HS-5 (cell line): Measurements from ENCODE around the gene STAC.
"Not testable (repeated sequence)": the region's sequence is repeated elsewhere in the genome, so short reads cannot be mapped to it uniquely, and the experiment has no call there.

ENCODE experiments used
- DNase-seq: peaks from one replicate; pipeline ENCODE4 v3.0.0-alpha.2; 2012; ENCODE audit warnings: low read depth

STAC gene

DNA sequence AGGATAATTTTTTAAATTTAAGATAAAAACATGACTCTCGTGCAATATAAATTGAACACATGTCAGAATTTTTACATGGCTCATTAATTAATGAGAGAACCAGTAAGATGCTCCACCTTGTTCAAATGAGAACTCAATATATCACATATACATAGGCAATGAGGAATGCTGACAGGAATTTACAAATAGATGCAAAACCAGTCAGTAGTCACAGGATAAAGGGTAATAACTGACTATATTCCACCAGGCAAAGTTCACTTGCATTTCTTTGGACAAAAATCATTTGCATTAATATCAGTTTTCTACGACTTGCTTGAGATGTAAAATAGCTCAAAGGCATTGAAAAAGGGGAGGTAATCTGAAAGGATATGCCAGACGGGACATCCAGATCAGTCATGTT lies 139.4 kb downstream of the STAC start:
- DNase-seq = no peak

DNA sequence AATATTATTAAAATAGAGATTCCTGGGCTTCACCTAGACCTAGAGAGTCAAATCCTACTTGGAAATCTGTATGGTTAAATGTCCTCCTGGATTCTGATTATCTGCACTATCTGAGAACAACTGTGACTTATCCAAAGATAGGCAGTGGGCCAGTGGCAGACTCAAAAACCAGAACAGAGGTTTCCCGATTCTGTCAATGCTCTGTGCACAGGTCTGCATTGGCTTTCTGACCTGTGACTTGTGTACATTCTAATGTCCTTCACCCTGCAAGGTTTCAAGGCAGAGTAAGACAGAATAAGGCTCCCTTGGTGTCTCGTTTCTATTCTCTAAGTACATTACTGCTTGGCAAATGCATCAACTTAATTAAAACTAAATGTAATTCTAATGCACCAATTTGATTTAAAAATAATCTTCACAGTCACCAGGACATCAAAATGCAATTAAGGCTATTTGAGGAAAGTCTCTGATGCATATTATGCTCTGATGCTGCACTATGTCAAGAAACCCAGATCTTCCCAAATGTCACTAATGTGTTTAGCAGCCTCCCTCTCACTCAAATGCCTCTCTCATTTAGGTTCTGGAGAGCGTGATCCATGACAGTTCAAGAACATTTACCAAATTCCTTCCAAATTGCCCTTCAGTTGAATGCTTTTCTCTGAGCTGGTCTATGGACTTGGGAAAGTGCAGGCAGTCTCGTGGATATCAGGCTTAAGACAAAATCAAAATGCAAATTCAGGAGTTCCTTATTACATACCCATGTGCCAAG lies 140.1 kb downstream of the STAC start:
- no peak for DNase-seq

DNA sequence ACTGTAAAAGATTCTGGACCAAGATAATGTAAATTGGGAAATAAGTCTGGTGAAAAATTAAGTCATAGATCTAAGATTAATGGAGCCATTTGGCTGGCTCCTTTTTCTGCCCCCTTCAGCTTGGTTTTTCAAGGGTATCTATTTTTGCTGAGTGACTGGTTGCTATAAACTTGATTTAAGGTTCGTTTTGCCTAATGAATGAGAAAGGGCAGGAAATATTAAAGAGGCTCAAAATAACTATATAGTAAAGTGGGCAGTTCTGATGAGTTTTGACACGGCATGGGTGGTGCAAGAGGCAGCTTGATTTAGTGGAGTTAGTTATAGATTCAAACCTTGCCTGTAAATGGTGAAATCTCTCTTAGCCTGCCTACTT lies 140.7 kb downstream of the STAC start:
- no peak for DNase-seq

DNA sequence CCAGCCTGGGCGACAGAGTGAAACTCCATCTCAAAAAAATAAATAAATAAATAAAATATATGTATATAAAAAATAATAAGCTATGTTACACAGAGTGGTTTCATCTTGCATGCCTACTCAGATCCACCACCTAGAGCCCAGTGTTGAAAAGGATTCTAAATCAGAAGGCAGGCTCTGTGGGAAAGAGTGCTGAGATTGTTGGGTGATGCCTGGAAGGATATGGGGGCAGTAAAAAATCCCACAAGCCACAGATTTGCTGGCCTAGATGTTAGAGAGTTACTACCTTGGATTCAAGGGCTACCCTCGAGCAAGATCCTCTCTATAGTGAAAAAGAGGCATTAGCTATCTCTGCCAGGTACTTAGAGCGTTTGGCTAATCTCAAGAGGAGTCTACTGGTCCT lies 144.3 kb downstream of the STAC start:
- no peak for DNase-seq

DNA sequence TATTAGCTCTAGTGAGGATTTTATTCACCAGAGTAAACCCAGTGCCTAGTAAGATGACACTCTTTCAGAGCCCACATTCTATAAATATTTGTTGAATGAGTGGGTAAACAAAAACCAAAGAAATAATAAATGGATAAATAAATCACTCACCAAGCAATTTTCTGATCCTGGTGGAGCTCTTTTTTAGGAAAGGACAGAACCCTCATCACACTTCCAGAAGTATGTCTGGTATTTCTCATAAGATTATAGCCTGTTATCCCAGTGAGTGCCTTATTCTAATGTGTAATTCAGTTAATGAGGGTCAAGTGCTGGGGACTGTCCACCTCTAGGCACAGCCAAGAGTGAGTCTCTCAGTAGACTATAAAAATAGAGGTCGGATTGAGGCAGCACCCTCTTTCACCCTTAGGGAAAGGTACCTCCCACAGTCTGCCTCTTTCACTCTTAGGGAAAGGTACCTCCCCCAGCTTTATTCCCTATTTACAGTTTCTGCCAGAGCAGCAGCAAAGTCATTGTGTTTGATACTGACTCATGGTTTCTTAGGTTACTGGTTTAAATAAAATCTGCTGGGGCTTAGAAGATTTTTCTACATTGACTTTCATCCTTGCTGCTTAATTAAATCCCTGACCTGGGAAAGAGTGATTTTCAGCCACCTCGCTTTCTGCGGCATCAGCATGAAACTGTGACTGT lies 145.0 kb downstream of the STAC start:
- peak; percentile 19 for DNase-seq

DNA sequence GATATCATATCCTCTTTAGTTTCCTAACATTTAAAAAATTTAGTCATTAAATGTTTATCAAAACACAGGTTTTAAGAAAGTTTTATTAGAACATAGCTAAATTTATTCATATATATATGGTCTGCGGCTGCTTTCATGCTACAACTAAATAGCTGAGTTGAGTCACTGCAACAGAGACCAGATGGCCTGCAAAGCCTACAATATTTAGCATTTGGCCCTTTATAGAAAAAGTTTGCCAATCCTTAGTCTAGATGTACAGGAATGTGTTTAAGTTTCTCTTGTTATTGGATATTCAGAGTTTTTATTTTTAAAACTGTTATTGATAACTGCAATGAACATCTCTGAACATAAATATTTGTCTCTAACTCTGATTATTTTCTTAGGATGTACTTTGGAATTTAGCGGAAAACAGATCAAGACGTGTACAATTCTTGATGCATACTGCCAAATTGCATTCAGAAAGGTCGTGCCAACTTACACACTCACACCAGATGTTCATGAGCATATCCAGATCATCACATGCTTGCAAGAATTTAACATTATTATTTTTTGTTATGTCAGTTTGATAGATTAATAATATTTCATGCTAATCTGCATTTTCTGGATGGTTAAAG lies 157.9 kb downstream of the STAC start:
- no peak for DNase-seq

DNA sequence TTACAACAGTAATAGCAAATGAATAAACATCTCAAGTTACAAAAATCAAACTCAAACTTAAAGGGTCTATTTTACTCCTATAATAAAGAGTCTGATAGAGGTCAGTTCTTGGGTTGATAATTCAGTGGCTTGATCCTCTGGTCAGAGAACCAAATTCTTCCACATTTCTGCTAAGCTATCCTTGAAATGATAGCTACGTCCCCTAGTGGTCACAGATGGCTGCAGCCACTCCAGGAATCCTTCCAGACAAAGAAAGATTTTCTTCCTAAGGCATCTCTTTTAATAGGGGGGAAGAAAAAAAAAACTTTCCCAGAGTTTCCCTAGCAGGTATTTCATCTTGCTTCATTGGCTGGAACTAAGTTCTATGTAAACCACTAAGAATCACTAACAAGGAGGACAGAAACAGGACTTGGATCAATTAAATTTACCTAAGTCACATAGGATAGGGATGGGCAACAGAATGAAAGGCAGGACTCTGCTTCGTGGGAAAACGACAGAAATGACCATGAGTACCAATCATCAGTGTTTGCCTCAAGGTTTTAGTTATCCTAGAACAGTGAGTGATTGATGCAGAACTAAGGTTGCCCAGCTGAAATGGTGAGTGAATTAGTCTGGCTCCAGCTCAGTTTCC lies 160.7 kb downstream of the STAC start:
- no peak for DNase-seq

DNA sequence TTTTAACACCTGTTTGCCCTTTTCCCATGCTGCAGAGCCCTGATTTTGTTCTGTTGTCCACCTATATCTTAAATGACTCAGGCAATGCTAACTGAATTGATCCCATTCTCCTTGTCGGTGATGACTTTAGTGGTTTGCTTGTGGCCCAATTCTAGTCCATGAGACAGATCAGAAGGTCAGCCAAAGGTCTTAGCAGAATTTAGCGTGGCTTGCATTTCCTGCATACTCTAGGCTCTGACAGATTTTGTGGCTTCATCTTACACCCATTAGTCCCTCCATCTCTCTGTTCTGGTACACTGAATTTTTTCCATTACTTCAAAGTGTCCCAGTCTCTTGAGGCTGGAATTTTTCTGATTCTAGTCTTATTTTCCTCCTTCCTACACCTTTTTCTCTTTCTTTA lies 161.9 kb downstream of the STAC start:
- no peak for DNase-seq

DNA sequence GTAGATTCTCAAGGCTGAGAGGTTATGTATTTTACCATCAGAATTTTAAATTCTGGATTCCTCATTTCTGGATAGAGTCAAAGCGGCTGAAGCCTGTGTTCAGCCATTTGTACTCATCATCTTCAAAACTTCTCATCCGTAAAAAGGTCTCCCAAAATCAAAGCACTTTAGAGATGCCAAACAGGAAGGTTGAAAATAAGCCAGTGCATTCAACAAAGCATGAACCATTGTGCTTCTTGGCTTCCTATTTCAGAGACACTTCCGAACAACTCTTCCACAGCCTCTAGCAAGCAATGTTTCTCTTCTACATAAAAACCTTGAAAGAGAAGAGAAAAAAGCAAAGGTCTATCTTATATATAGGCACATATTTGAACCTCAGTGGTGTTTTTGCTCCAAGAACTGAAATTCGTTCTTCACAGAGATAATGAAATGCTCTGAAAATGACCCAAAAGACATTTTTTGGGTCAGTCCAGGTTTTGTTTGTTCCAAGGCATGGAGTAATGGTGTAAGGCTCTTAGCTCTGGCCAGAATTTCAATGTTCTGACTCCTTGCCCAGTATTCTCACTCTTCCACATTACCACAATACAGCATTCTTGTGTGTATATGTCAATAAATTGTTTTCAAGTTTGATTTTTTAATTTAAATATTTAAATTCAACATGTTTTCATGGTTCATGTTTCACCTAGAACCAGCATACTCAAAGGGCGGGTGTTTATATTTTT lies 163.1 kb downstream of the STAC start:
- no peak for DNase-seq

DNA sequence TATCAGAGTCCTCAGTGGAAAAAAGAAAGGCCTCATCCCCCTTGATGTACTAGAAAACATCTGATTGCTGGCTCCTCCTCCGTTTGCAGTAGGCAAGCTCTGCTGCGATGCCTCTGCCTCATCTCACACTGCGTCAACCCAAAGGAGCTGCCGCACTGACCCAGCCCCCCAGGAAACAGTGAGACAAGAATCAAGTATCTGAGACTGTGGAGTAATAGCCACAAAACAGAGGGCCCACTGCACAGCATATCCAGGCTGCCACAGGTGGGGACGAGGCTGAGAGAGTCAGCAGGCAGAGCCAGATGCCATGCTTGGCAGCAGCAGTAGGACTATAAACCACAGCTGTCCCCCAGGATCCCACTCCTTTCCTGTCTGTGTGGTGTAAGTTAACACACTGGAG lies 165.9 kb downstream of the STAC start:
- DNase-seq = no peak

DNA sequence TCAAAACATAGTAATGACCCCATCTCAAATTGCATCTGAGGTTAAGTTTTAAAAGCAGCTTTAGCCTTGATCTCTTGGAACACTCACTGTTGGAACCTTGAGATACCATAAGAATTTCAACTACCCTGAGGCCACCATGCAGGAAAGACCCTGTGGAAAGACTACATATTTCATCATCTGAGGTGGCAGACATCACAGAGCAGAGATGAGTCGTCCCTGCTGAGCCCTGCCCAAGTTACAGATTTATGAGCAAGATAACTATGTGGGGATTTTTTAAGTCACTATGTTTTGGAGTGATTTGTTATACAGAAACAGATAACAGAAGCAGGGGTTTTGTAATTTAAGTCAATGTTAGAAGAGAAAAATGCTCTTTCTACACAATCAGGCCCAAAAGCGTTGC lies 168.4 kb downstream of the STAC start:
- no peak for DNase-seq

DNA sequence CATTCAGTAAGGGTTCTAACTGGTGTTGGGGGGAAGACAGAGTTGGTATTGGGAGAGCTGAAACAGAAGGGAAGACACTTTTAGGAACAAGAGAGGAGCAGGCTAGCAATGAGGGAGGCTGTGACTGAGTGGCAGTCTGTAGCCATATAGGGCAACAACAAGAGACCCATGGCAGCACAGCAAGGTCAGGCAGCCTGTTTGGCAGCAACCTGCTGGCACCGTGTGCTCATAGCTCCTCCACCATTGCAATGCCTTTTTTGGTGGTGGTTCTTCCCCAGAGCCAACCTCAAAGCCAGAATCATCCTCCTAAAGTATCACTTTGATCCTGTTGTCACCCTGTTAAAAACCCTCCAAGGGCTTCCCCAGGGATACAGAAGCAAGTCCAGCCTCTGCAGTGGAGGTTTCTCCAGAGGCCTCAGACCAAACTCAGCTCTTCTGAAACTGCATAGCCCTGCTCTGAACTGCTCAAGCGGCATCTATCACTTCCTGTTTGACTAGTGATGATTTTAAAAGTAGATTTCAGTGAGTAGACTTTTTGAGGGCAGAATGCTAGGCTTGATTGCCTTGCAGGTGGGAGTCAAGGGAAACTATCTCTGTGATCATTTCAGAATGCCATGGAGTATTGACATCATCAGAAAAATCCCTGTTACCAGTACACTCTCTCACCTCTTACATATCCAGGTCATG lies 176.9 kb downstream of the STAC start:
- no peak for DNase-seq

DNA sequence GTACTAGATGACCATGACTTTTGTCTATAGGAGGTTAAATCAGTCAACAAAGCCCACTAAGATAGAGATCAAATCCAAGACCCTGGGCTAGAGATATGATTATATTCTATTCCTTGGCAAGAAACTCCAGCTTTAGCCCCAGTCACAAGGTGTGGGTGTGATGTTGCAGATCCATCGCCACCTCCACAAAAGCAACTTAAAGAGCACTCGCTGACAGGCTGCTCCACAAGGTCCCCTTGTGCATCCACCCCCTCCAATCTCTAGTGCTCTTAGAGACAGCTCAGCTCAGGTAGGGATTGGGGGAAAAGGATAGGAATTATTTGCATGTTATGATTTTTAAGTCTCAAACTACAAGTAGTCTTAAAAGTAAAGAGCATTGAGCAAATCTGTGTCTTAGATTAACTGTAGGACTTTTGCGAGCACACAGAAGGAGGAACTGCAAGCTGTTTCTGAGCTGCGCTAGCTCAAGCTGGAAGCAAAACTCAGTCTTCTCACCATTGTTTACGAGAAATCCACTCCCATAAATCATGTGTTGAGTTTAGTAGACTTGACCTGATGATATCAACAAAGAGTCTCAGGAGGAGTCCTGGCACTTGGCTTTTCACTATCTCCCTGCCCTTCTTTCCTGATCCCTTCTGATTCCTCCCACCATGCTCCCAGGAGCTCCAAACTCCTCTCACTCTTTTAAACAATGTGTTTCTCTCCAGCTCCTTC lies 177.6 kb downstream of the STAC start:
- DNase-seq = no peak

DNA sequence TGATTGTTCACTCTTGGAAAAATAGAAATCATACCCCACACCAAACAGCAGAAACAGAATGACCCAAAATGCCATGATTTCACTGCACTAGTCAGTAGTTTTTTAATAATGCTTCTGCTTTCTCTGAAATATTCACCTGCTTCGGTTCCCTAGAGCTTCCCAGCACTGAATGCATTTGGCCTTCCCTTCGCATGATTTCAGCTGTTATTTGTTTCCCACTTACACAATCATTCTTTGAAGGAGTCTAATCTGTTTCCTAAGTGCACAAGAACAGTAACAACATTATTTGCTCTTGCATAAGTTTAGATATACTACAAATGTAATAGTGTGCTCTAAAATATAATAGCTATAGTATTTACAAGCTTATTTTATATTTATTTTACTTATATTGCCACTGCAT lies 178.7 kb downstream of the STAC start:
- DNase-seq = no peak

DNA sequence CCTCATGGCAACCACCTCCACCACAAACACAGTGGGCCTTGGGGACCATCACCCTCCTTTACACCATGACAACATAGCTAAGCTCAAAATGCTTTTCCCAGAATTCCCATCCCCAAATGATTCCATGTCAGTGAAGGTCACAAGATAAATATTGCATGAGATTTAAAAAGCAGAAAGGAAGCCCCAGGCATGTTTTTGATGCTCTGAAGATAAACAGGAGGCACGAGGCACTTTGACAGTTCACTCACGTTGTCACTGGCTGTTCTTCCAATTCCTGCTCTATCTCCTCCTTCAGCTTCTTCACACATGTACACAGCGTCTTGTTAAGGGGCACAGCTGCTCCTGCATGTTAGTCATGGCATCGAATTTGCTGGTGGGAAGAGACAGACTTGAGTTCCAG lies 180.4 kb downstream of the STAC start:
- DNase-seq = no peak

DNA sequence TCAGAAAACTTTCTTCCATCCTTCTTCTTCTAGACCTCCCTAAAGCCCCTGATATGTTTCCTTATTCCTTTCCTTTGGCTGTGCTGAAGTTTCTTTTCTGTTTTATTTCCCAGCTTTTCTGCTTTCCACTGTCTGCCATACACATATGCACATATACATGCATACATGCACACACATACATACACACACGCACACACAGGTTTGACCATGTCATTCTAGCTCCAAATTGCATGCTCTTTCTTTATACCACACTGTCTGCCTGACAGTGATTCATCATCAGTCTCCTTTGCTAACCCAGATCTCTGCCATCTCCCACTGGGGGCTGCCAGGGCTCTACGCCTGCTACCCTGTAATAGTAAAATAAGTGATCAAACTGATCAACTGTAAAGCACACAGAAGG lies 181.3 kb downstream of the STAC start:
- no peak for DNase-seq

DNA sequence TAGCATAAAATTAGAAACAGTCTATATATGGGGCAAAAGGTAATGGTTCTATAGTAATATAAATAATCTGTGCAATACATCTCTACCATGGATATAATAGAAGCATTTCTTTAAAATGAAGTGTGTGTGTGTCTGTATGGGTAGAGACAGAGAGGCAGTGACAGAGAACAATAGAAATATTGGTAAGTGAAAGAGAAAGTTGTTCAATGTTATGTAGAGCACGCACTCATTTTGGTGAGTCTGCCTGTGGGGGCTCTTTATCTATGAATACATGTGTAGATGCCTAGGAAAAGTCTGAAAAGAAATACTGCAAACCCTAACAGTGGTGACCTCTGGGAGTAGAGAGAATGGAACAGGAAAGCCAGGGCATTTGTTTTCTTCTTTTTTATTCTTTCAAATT lies 182.6 kb downstream of the STAC start:
- DNase-seq = no peak

DNA sequence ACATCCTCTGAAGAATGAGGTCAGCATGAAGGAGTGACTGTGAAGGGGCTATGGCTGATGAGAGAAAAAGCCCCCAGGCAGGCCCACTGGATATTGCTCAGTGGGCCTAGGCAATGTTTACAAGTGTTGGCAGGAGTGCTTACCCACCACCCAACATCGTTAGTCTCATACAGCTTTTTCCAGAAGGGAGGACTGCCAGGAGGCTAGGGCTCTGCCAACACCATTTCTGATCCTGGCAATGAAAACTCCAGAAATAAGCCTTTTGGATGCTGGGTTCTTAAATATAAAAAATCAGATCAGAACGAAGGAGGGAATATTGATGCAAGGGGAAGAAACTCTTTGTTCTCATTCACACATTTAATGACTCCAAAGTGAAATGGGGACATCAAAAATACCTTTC lies 194.9 kb downstream of the STAC start:
- DNase-seq = no peak

DNA sequence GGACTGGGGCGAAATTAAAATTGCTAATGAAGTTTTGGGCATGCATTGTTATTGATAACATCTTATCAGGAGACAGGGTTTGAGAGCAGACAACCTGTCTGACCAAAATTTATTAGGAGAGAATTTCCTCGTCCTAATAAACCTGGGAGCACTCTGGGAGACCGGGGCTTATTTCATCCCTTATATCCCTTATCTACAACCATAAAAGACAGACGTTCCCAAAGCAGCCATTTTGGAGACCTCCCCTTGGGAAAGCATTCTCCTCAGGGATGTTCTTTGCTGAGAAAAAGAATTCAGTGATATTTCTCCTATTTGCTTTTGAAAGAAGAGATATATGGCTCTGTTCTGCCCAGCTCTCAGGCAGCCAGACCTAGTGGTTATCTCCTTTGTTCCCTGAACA lies 198.1 kb downstream of the STAC start:
- not testable (repeated sequence) for DNase-seq

DNA sequence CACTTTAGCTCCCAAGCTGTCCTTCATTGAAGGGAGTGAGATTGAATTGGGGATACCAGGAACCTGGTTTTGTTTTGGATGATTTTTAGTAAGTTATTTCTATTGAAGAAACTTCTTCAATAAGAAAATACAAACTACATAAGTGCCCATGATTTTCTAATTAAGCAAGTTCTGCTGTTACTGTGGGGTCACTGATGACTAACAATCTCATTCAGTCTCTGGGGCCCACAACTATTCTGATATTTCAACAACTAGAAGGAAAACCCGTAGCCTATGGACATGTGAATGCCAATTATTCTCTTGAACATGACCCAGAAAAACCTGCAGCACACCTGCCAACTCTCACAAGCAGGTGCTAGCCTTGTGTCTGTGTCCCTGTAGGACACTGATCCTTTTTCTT lies 199.4 kb downstream of the STAC start:
- DNase-seq = no peak

DNA sequence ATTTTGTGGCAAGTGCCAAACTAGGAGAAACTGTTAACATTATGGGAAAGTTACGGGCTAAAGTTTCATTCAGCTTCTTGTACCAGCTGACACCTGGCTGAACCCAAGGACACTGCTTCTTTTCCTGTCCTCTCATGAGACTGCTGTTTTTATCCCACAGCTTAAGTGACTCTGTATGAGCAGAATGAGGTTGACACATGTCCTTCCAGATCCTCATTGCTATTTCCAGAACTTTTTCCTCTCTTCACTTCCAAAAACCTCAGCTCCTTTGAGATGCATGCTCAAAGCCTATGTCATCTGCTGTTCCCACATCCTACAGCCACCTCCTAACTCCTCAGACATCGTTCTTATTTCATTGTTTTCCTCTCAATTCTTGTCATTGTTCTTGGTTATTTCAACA lies 200.4 kb downstream of the STAC start:
- DNase-seq = no peak
